Aorta (tissue), 5 donors: Measurements from ENCODE around the gene ZNF541. TPM values are rescaled to one million over a fixed set of nuclear protein-coding genes. Genes with fewer than 3 reads are reported as not detected.

Experiments
- ATAC-seq: fragments of 200-7000 bp; cut with Tn5 transposase; one replicate; pipeline ENCODE4 v1.9.1; 2022; ENCODE audit warnings: moderate library complexity; ENCODE audit not compliant: low FRiP score
- DNase-seq, 2 donors: peaks; one replicate each; pipeline ENCODE4 v3.0.0-alpha.2; 2020
- H3K27ac ChIP-seq, 2 donors: one replicate each; pipeline ENCODE4 v1.5.1; 2013; ENCODE audit warnings: low read length in 2 of 2, mild to moderate bottlenecking in 2 of 2, moderate library complexity in 2 of 2, control low read depth in 1 of 2, inconsistent platforms in 1 of 2, low read depth in 1 of 2
- H3K27me3 ChIP-seq, 2 donors: one replicate each; pipeline ENCODE4 v1.6.1; 2013; ENCODE audit warnings: control low read depth in 1 of 2, low read length in 1 of 2, mild to moderate bottlenecking in 1 of 2, moderate library complexity in 1 of 2; ENCODE audit not compliant: insufficient read depth in 2 of 2, control insufficient read depth in 1 of 2
- H3K36me3 ChIP-seq, 2 donors: one replicate each; pipeline ENCODE4 v1.6.1; 2013; ENCODE audit warnings: control low read depth in 1 of 2, low read length in 1 of 2, mild to moderate bottlenecking in 1 of 2; ENCODE audit not compliant: insufficient read depth in 2 of 2, control insufficient read depth in 1 of 2
- H3K4me1 ChIP-seq, 2 donors: one replicate each; pipeline ENCODE4 v1.6.1; 2013; ENCODE audit warnings: low read length in 2 of 2, control low read depth in 1 of 2, mild to moderate bottlenecking in 1 of 2, moderate library complexity in 1 of 2; ENCODE audit not compliant: insufficient read depth in 2 of 2, control insufficient read depth in 1 of 2
- H3K4me3 ChIP-seq, 2 donors: one replicate each; pipeline ENCODE4 v1.5.1; 2013; ENCODE audit warnings: low read length in 2 of 2, control low read depth in 1 of 2, mild to moderate bottlenecking in 1 of 2
- H3K9me3 ChIP-seq: one replicate; pipeline ENCODE4 v1.6.1; 2013; ENCODE audit warnings: mild to moderate bottlenecking, low read length; ENCODE audit not compliant: control insufficient read depth
- WGBS, 2 donors: extraction: QIAGEN DNeasy Blood & Tissue Kit; methylation state at CpG; one replicate each; pipeline ENCODE4 v1.1.7; 2013; 5-methylcytosine and 5-hydroxymethylcytosine counted together
- intact Hi-C, 2 donors: fragments of 100-400 bp; cut with DNase I; formaldehyde crosslinking; loops; one replicate each; pipeline versions ENCODE4 v1.14.2 to v1.15.0; 2022
- polyA plus RNA-seq, 2 donors: library from polyadenylated mRNA; stranded (reverse); fragments of 200-250 nt; gene quantifications; one replicate each; pipeline ENCODE4 v1.2.3, GENCODE V29; 2013
- total RNA-seq, 2 donors: library from RNA; stranded (reverse); fragmentation: NEBNext Ultra II Directional; extraction: Animal tissue kit (Norgen Biotek cat#: 25700); gene quantifications; one replicate each; pipeline ENCODE4 v1.2.1, GENCODE V29; 2021
- donor health status: healthy with polysubstance abuse.
- donor health status: Bipolar disorder and iron deficiency.
- donor health status: DM: no; HTN: no; CAD: no.
- donor health status: DM: no; HTN: no; CAD: no.
- donor health status: DM: yes; HTN: yes; CAD: no.

The ZNF541 gene
- total and polyA plus RNA-seq, 4 donors: 0.13 to 0.38 (median 0.30) TPM; not detected in 1

GRCh38 chr19:47540748-47541147 lies 32.2 kb downstream of the ZNF541 start:
- WGBS, 2 donors: 47 to 51% methylated on average over 4 of the region's 4 CpGs
- Histone ChIP-seq H3K27me3 (no peaks in the 10 kb centered on the region), H3K27ac (no peak overlapping the region), H3K4me1 (no peaks in the 10 kb centered on the region), H3K9me3 (no peaks in the 10 kb centered on the region), H3K36me3 (no peaks in the 10 kb centered on the region), H3K4me3 (no peak overlapping the region)
- no peak for DNase-seq
- ATAC-seq: no peak
- intact Hi-C loops: no loop called here

- H3K4me3 ChIP-seq: no peak overlapping the region
- intact Hi-C loops: loop anchor here in 1 of 2 donors (5.0 kb wide), 1 partner anchor 157 kb away; no protein-coding TSS in a partner anchor
- 56 to 65% methylated on average over 12 of the region's 12 CpGs for WGBS, 2 donors
- ATAC-seq (no peak), DNase-seq (no peak)
- no peaks in the 10 kb centered on the region for H3K9me3 ChIP-seq
- no peaks in the 10 kb centered on the region for H3K36me3 ChIP-seq
- no peaks in the 10 kb centered on the region for H3K27me3 ChIP-seq
- no peaks in the 10 kb centered on the region for H3K4me1 ChIP-seq
- no peak overlapping the region for H3K27ac ChIP-seq
These were observed 33.1 kb downstream of the ZNF541 start for GRCh38 chr19:47539747-47540311.

- H3K9me3 ChIP-seq: no peaks in the 10 kb centered on the region
- H3K36me3 ChIP-seq: no peaks in the 10 kb centered on the region
- H3K4me3 ChIP-seq: no peak overlapping the region
- DNase-seq (no peak), ATAC-seq (no peak)
- 84 to 86% methylated on average over 5 of the region's 5 CpGs for WGBS, 2 donors
- intact Hi-C loops: loop anchor here in 1 of 2 donors (5.0 kb wide), 1 partner anchor 158 kb away; no protein-coding TSS in a partner anchor
- no peaks in the 10 kb centered on the region for H3K4me1 ChIP-seq
- H3K27ac ChIP-seq: no peak overlapping the region
- H3K27me3 ChIP-seq: no peaks in the 10 kb centered on the region
These were observed 34.1 kb downstream of the ZNF541 start for GRCh38 chr19:47538812-47539211.

GRCh38 chr19:47537493-47537892 lies 35.5 kb downstream of the ZNF541 start:
- intact Hi-C loops: loop anchor here in 1 of 2 donors (5.0 kb wide), 1 partner anchor 160 kb away; no protein-coding TSS in a partner anchor
- H3K27ac ChIP-seq: no peak overlapping the region
- no peaks in the 10 kb centered on the region for H3K4me1 ChIP-seq
- no peak for DNase-seq
- no peak for ATAC-seq
- no peak overlapping the region for H3K4me3 ChIP-seq
- no peaks in the 10 kb centered on the region for H3K36me3 ChIP-seq
- H3K9me3 ChIP-seq: no peaks in the 10 kb centered on the region
- 89% methylated on average over 4 of the region's 4 CpGs for WGBS, 2 donors
- H3K27me3 ChIP-seq: no peaks in the 10 kb centered on the region

- no peaks in the 10 kb centered on the region for H3K9me3 ChIP-seq
- no peaks in the 10 kb centered on the region for H3K4me1 ChIP-seq
- ATAC-seq (no peak), DNase-seq (no peak)
- no peaks in the 10 kb centered on the region for H3K36me3 ChIP-seq
- no peak overlapping the region for H3K27ac ChIP-seq
- H3K27me3 ChIP-seq: no peaks in the 10 kb centered on the region
- 56 to 65% methylated on average over 1 of the region's 1 CpG for WGBS, 2 donors
- intact Hi-C loops: loop anchor here in 1 of 2 donors (5.0 kb wide), 1 partner anchor 163 kb away; no protein-coding TSS in a partner anchor
- no peak overlapping the region for H3K4me3 ChIP-seq
These were observed 38.3 kb downstream of the ZNF541 start for GRCh38 chr19:47534628-47535027.

GRCh38 chr19:47531640-47532387 lies 41.1 kb downstream of the ZNF541 start:
- ATAC-seq: no peak
- WGBS, 2 donors: 39 to 42% methylated on average over 14 of the region's 14 CpGs

GRCh38 chr19:47529018-47529742 lies 43.8 kb downstream of the ZNF541 start:
- Histone ChIP-seq H3K36me3 (no peaks in the 10 kb centered on the region), H3K4me1 (no peaks in the 10 kb centered on the region), H3K27me3 (no peaks in the 10 kb centered on the region), H3K9me3 (no peaks in the 10 kb centered on the region), H3K27ac (no peak overlapping the region), H3K4me3 (no peak overlapping the region)
- ATAC-seq (no peak), DNase-seq (no peak)
- WGBS, 2 donors: 77 to 80% methylated on average over 16 of the region's 16 CpGs
- intact Hi-C loops: no loop called here

More at GRCh38 chr19:47531640-47532387, 41.1 kb downstream of the ZNF541 start:
- H3K36me3 ChIP-seq: no peaks in the 10 kb centered on the region
- no peak for DNase-seq
- intact Hi-C loops: no loop called here
- H3K27me3 ChIP-seq: no peaks in the 10 kb centered on the region
- H3K9me3 ChIP-seq: no peaks in the 10 kb centered on the region
- no peaks in the 10 kb centered on the region for H3K4me1 ChIP-seq
- H3K27ac ChIP-seq: no peak overlapping the region
- H3K4me3 ChIP-seq: no peak overlapping the region

- H3K27me3 ChIP-seq: no peaks in the 10 kb centered on the region
- ATAC-seq: no peak
- H3K4me3 ChIP-seq: no peak overlapping the region
- intact Hi-C loops: no loop called here
- DNase-seq: no peak
- H3K27ac ChIP-seq: no peak overlapping the region
- no peaks in the 10 kb centered on the region for H3K4me1 ChIP-seq
- no peaks in the 10 kb centered on the region for H3K9me3 ChIP-seq
- no peaks in the 10 kb centered on the region for H3K36me3 ChIP-seq
- WGBS, 2 donors: 73 to 82% methylated on average over 3 of the region's 3 CpGs
These were observed 46.1 kb downstream of the ZNF541 start for GRCh38 chr19:47526798-47527197.
